ENCODE measurements around the gene CCDC178.
"Not testable (repeated sequence)": the region's sequence is repeated elsewhere in the genome, so short reads cannot be mapped to it uniquely, and the experiment has no call there.

CCDC178 gene

GRCh38 chr18:33210575-33211189 lies 229.8 kb downstream of the CCDC178 start:
- DNase-seq: peak; percentile 78

- no peak for DNase-seq
Observed at GRCh38 chr18:33205777-33206176, 234.7 kb downstream of the CCDC178 start.

DNA sequence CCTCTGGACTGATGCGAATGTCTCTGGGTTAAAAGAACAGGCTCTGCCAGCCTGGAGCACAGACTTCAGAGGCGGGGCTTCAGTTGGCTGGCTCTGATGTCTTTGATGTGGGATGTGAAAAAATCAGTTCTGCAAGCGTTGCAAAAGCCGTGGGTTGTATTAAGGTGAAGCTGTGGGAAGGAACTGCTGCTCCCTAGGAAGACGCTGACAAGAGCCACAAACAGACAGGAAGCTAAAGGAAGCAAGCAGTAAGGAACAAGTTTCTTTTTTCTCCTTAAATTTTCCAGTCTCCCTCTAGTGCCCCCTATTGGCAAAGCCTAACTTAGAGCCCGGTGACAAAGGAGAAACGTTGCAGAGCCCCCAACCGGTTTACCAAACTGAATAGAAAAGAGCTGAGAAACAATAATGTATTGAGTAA lies 239.0 kb downstream of the CCDC178 start:
- no peak for DNase-seq

- no peak for DNase-seq
Observed at GRCh38 chr18:33195795-33196194, 244.7 kb downstream of the CCDC178 start.

- no peak for DNase-seq
Observed at GRCh38 chr18:33194793-33195192, 245.7 kb downstream of the CCDC178 start.

DNA sequence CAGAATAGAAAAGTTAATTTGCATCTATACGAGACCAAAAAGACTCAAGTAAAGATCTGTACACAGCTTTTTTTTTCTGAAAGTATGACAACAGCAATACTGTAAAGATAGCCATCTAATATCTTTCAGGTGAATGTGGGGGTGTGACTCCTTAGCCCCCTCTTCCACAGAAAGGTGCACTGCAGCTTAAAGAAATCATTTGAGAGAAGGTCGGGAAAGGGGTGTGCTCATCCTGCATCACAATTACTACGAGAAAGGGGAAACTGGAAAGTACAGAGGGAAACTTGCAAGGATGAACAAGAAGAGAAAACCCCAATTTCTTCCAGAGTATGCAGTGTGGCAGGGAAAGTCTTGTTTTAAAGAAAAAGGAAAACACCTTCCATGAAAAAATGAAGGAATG lies 255.6 kb downstream of the CCDC178 start:
- no peak for DNase-seq

GRCh38 chr18:33184175-33184574 lies 256.3 kb downstream of the CCDC178 start:
- no peak for DNase-seq

DNA sequence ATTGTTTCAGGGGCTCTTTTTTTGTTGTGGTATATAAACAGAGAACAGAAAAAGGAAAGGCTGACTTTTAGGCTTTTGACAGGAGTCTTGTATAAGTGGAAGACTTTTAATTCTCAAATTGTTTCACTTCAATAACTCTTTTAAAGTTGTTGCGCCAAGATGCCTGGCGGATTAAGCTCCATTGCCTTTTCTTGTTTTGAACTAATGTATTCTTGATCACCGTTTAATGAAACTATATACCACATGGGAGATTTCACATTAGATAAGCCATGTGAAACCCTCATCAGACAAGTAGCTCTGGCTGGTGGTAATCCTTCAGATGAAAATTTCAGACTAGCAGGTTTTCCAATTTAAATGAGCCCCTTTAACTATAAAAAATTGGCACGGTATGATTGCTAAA lies 257.4 kb downstream of the CCDC178 start:
- DNase-seq: no peak

GRCh38 chr18:33181016-33181415 lies 259.5 kb downstream of the CCDC178 start:
- DNase-seq: no peak

GRCh38 chr18:33169218-33169617 lies 271.3 kb downstream of the CCDC178 start:
- DNase-seq: no peak

DNA sequence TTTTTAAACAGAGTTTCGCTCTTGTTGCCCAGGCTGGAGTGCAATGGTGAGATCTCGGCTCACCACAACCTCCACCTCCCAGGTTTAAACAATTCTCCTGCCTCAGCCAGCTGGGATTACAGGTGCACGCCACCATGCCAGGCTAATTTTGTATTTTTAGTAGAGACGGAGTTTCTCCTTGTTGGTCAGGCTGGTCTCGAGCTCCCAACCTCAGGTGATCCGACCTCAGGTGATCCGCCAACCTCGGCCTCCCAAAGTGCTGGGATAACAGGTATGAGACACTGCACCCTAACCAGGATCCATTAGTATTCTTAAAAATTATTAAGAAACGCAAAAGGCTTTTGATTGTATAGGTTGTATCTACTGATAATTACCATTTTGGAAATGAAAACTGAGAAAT lies 276.4 kb downstream of the CCDC178 start:
- not testable (repeated sequence) for DNase-seq

GRCh38 chr18:33161131-33161530 lies 279.4 kb downstream of the CCDC178 start:
- DNase-seq: no peak

DNA sequence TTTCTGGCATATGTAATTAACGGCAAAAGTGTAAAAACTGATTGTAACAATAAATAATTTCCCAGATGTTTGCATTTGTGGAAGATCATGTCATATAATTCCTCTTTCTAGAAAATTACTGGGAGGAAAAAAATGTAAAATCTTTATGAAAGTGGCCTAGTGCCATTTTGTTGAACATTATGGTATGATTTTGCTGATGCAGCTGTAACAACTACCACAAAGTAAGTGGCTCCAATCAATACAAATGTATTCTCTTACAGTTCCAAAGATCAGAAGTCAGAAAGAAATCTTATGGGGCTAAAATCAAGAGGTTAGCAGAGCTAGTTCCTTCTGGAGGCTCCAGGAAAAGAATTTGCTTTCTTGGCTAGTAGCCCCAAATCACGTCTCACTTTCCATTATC lies 281.4 kb downstream of the CCDC178 start:
- DNase-seq: no peak

GRCh38 chr18:33157893-33158292 lies 282.6 kb downstream of the CCDC178 start:
- DNase-seq: no peak

GRCh38 chr18:33156906-33157470 lies 283.5 kb downstream of the CCDC178 start:
- DNase-seq: peak; percentile 17

GRCh38 chr18:33154049-33154448 lies 286.5 kb downstream of the CCDC178 start:
- no peak for DNase-seq

DNA sequence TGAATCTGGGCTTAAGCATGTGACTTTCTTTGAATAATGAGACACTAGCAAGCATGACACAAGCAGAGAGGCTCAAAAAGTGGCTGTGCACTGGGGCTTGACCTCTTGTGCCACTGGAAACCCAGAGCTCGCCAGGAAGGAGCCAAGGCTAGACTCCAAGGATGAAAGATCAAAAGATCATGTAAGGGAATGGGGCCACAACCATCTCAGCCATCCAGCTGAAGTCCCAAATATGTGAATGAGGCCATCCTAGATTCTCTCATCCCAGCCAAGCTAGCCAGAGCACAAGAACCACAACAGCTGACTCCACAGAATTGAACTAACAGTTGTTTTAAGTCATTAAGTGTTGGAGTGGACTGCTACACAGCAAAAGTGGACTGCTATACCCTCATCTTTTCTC lies 288.1 kb downstream of the CCDC178 start:
- DNase-seq: no peak

DNA sequence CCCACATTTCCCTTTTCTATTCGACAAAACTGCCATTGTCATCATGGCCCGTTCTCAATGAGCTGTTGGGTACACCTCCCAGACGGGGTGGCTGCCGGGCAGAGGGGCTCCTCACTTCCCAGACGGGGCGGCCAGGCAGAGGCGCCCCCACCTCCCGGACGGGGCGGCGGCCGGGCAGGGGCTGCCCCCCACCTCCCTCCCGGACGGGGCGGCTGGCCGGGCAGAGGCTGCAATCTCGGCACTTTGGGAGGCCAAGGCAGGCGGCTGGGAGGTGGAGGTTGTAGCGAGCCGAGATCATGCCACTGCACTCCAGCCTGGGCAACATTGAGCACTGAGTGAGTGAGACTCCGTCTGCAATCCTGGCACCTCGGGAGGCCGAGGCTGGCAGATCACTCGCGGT lies 292.7 kb downstream of the CCDC178 start:
- DNase-seq: not testable (repeated sequence)

GRCh38 chr18:33146014-33146413 lies 294.5 kb downstream of the CCDC178 start:
- no peak for DNase-seq

- no peak for DNase-seq
Observed at GRCh38 chr18:33135951-33136660, 304.4 kb downstream of the CCDC178 start.

- DNase-seq: no peak
Observed at GRCh38 chr18:33132657-33133056, 307.9 kb downstream of the CCDC178 start.

GRCh38 chr18:33128581-33128980 lies 311.9 kb downstream of the CCDC178 start:
- no peak for DNase-seq

DNA sequence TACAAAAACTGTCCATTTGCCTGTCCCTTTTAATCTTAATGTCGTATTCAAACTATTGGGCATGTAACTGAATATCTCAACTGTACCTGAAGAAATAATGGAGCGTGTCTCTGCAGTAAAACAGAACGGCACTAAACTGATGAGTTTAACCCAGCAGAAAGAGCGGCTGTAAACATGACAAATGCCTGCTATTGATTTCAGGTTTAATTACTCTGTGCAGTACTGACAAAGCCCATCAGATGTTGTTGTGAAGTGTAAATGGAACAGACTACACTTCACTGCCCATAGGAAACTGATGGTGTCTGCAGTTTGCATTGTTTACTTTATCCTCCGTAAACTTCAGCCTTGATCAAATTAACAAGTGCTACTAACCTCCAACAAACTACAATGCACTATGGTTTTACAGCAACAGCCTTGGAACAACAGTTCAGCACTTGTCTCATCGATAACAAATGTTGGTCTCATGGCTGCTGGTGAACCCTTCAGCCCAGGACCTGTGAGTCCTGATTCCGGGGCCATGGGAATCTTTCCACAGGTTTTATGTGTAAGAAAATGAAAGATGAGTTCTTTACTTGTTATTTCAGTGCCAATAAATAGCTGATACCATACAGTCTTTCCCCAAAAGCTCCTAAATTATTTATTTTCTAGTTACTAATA lies 316.5 kb downstream of the CCDC178 start:
- peak; percentile 94 for DNase-seq

DNA sequence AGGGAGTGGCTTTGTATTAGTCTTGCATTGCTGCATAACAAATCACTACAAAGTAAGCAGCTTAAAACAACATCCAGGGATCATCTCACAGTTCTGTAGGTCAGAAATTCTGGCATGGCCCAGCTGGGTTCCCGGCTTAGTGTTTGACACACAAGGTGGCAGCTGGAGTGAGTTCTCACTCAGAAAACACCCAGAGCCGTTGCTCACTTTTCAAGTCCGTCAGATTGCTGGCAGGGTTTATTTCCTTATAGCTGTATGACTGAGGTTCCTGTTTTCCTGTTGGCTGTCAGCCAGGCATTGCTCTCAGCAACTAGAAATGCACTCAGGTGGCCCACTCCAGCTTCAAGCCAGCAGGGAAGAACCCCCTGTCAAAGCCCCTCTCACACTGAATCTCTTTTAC lies 324.1 kb downstream of the CCDC178 start:
- DNase-seq: peak; percentile 77

Data from NCI-H1105 treated with DMSO at 0.1 percent for 48 hours (cell line).